GM21526 (cell line): ENCODE results near the gene C10orf88.

Source experiments
- ATAC-seq: cut with Tn5 transposase; IDR thresholded peaks from one replicate; pipeline ENCODE4 v1.9.1; 2021; ENCODE audit warnings: moderate library complexity; ENCODE audit not compliant: unreplicated experiment, low FRiP score

Gene C10orf88, protein sequence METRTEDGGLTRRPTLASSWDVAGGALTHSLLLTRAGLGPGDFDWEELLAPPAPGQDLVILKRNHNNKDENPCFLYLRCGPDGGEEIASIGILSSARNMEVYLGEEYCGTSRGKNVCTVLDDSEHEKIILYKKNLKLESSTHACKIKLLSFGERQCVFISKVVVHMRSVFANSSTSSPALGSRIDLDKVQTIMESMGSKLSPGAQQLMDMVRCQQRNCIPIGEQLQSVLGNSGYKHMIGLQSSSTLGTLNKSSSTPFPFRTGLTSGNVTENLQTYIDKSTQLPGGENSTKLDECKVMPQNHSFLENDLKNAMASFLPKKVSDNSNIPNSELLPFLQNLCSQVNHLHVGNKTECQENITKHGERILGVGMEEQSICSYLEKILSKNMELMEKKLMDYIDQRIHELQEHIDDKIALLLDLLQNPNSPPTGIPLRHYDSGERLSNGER

DNA sequence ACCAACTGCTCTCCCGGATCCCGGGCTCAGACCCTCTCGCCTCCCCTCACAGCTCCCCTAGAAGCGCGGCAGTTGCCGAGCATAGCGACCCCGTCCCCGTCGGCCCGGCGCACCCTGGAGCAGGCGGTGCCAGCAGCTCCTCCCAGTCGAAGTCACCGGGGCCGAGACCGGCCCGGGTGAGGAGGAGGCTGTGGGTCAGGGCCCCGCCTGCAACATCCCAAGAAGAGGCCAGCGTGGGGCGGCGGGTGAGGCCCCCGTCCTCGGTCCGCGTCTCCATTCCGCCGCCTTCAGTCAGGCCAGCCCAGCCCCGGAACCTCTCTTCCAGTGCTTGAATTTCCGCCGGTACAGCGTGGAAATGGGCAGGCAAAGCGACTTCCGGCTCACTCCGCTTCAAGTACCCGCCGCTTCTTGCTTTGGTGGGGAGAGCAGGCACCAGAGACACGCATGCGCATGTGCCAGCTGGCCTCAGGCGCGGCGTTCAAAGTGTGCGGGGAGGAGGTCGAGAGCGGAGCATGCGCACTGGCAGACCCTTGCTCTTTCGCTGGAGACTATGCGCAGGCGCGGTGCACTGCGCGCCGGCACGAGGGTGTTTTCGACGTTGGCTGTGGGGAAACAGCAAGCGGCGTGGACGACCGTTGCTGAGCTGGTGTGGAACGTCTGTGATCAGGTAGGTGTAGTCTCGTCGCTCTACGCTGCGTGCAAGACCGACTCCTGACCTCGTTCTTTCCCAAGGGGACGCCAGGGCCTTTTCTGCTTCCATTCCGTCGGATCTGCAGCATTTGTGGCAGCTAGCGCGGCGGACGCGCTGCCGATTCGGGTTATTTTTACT lies at the start of gene C10orf88:
TSS of gene C10orf88 (minus strand) at position 326 of the 829 bp plus-strand sequence. CDS start at position 277, 49 bp downstream.
- peak; percentile 97 for ATAC-seq

DNA sequence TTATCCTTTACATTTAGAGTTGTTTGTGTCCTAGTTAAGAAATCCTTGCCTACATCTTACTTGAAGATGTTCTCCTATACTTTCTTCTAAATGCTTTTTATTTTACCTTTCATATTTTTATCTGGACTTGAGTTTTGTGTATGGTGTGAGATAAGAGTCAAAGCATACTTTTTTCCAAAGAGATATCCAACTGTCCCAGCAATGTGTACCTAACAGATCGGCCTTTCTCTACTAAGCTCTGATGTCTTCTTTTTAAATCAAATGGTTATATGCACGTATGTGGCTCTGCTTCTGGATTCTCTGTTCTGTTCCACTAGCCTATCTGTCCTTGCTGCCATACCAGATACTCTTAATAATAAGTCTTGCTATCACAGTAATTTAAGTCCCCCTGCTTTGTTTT lies 47.3 kb upstream of the C10orf88 start:
- no peak for ATAC-seq

DNA sequence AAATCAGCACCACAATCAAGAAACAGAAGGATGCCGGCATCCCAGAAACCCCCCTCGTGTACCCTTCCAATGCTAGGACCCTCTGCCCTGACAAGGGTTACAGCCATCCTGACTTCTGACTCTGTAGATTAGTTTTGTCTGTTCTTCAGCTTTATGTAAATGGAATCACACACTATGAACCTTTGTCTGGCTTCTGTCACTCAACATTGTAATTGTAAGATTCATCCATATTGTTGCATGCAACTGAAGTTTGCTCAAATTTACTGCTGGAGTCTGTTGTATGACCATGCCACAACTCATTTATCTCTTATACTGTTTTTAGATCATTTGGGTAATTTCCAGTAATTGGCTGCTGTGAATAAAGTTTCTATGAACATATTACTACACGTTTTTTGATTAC lies 46.1 kb upstream of the C10orf88 start:
- no peak for ATAC-seq

DNA sequence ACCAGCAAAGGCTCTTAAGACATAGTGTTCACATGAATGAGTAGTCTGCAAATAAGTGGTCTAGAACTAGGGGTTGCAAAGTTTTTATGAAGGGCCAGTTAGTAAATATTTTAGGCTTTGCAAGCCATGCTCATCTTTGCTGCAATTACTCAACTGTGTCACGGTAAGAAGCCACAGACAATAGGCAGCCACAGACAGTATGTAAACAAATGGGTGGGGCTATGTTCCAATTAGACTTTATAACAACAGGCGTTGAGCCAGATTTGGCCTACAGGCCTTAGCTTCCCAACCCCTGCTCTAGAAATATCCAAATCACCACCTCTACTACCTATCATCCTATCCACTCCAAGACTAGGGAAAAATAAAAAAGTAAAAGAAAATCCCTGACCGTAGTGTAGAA lies 45.3 kb upstream of the C10orf88 start:
- no peak for ATAC-seq

DNA sequence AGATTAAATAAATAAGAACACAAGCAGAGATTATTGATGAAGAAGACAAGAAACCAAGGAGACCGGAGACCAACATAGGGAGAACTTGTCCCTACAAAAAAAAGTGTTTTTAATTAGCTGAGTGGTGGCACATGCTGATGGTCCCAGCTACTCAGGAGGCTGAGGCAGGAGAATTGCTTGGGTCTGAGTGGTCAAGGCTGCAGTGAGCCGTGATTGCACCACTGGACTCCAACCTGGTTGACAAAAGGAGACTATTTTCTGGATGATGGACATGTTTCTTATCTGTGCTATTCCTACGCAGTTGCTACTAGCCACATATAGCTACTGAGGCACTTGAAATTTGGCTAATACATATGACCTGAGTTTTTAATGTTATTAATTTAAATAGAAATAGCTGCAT lies 44.9 kb upstream of the C10orf88 start:
- ATAC-seq, result no peak

DNA sequence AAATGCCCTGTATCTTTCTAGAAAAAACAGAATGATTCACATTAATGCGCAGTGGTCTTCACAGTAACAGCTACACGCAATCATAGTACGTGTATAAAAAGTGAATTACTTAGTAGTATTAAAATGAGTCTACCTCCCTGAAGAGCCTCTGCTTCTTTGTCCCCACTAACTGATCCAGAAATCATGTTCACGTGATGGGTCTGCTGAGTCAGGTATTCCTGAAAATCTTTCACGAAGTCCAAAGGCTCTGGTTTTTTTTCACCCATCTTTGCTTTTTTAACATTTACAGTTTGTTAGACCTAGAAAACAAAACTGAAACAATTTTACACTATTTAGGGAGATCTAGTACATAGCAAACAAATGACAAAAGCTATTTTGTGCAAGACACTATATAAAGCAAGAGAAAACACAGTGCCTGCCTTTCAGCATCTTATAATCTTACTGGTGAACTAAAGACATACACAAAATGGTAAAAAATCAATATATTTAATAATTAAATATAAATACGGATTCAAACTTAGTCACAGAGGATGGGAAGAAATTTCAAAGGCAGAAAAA lies 44.4 kb upstream of the C10orf88 start:
- no peak for ATAC-seq

DNA sequence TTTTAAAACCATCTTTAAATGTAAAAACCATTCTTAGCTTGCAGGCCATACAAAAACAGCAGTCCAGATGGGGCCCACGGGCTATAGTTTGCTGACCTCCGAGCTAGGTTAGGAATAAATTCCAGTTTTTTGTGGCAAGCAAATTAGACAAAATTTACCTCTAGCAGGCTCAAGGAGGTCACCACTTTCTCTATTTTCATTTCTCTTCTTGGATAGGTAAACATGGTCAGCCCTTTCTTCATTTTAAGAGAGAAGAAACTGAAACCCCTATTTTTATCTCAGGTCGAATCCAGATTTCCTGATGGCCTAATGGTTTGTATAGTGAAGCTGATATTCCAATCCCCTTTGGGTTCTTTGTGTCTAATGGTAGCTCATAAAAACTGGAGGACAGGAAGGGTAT lies 43.8 kb upstream of the C10orf88 start:
- no peak for ATAC-seq

DNA sequence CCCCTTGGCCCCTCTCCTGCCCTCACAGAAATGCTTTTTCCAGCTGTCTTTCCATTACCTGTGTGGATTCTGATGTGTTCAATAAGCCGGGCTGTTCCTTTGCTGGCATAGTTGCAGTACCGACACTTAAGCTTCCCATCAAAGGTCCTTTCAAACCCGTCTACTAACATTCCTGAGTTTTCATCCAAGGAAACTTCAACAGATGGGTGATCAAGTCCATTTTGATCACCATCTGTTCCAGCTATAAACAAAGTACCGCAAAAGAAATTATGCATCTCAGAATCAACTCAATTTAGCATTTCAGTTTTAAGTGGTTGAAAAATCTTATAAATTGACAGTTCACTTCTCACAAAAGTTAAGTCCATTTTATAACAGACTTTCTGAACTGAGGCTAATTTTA lies 41.9 kb upstream of the C10orf88 start:
- no peak for ATAC-seq

DNA sequence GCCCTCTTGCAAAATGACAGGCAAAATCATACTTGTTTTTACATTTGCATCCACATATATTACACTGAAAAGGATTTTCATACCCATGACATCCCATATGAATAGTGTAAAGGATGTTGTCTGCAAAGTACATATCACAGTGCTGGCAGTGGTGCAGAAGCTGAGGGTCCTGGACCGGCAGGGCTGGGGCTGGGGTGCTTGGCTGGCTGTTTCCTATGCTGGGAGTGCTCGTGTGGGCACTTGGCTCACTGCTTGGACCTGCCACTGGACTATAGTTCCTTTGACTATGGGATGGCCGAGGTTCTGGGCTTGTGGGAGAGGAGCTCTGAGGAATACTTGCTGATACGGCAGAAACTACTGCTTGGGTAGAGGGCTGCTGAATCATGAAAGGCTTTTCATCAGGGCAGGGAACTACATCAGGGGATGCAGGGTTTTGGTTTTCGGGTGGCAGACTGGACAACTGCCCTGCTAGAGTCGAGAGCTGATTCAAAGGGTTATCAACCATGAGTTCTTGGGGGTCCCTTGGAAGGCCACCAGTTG lies 39.8 kb upstream of the C10orf88 start:
- no peak for ATAC-seq

DNA sequence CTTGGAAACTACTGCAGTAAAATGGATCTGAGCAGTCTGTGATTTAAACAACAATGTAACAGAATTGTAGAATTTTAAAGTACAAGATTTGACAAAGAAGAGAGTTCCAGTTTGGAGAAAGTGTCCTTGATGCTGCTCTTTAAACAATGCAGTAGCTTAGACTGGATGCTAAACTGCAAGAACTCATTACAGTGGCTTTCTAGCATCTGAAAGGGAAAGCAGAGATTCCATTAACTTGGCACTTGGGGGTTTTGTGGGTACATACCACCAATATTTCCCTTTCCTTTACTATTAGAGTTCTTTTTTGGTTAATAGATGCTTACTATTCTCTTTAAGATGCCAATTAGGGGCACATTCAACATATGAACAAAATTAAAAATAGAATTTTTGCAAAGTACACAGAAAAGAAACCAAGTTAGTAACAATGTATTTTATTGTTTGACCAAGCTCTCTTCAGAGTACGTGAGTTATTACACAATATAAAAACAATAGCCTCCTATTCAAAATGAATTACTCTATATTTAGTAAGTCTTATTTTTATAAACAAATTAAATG lies 38.1 kb upstream of the C10orf88 start:
- ATAC-seq, result no peak

DNA sequence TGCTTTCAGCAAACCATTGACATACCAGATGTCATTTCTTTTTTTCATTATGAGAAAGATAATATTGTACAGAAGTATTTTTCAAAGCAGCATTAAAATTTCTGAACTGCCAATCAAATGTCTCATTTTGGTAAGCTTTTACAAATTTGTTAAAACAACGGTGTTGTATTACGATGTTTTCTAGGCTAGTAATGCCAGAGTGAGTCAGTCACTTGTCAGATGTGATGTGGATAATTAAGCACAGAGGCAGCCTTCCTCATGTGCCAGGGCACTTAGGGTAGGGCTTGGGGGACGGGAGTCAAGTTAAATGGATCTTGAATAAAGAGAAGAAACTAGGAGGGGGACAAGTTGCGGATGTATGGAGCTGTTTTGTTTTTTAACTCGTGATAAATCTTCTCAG lies 36.3 kb upstream of the C10orf88 start:
- no peak for ATAC-seq

DNA sequence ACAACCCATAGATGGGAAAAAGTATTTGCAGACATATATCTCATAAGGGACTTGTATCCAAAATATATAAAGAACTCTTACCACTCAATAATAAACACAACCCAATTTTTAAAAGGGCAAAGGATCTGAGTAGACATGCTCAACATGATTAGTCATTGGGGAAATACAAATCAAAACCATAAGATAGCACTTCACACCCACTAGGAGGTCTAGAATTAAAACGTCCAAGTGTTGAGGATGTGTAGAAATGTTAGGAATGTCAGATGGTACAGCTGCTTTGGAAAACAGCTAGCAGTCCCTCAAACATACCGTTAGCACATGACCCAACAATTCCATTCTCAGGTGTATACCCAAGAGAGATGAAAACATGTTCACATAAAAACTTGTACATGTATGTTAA lies 34.5 kb upstream of the C10orf88 start:
- no peak for ATAC-seq

DNA sequence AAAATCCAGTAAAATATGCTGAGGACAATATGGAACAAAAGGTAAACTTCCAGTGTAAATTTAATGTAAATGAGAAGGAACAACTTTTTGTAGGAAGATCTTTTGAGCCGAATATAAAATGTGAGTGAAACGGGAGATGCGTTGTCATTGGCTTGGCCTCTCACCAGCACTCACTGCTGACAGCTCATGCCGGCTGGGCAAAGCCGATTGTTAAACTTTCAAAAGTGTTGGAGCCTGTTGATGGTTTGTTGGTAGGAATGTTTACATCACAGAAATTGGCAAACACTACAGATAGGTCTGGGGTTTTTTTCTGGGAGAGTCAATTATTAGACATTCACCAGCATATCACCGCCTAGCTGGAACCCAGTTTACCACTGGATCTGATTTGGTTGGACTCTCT lies 32.3 kb upstream of the C10orf88 start:
- ATAC-seq, result no peak

DNA sequence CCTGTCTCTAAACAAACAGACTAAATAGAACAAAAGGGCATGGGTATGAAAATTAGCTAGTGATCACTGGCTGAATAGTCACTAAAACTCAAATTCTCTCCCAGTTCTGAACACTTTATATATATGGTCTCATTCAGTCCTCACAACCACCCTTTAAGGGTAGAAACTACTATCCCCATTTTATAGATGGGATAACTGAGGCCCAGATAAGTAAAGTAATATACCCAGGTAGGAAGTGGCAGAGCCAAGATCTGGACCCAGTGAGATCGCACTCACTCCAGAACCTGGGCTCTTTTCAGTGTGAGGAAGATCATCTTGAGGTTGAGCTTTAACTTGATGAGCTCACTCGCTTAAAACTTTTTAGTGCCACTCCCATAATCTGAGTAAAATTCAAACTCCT lies 30.7 kb upstream of the C10orf88 start:
- no peak for ATAC-seq

DNA sequence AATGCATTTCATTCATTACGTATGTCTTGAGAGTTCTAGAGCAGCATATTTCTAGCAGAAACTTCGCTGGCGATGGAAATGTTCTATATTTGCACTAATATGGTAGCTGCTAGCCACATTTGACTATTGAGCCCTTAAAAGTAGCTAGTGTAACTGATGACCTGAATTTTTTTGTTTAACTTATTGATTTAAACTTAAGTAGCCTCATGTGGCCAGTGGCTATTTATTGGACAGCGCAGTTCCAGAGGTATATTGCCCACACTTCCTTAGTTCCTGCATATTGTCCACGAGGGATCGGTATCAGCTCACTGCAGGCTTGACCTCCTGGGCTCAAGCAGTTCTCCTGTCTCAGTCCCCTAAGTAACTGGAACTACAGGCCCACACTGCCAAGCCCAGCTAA lies 29.9 kb upstream of the C10orf88 start:
- ATAC-seq, result no peak

DNA sequence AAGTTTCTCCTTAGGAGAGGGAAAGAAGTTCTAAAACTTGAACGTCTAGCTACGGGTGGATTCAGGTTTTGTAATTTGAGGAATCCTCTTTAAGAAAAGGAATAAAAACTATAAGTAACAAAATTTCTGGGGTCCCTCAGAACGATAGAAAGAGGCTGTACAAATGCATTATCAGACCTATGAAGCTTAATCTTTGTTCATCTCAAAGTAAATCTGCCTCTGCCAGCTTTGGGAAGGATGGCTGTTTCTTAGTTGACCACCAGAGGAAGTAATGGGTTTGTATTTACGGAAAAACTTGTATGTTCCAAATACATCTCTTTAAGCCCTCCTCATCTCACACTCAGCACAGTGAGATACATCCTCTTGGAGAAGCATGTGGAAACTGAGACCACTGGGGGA lies 27.0 kb upstream of the C10orf88 start:
- no peak for ATAC-seq

DNA sequence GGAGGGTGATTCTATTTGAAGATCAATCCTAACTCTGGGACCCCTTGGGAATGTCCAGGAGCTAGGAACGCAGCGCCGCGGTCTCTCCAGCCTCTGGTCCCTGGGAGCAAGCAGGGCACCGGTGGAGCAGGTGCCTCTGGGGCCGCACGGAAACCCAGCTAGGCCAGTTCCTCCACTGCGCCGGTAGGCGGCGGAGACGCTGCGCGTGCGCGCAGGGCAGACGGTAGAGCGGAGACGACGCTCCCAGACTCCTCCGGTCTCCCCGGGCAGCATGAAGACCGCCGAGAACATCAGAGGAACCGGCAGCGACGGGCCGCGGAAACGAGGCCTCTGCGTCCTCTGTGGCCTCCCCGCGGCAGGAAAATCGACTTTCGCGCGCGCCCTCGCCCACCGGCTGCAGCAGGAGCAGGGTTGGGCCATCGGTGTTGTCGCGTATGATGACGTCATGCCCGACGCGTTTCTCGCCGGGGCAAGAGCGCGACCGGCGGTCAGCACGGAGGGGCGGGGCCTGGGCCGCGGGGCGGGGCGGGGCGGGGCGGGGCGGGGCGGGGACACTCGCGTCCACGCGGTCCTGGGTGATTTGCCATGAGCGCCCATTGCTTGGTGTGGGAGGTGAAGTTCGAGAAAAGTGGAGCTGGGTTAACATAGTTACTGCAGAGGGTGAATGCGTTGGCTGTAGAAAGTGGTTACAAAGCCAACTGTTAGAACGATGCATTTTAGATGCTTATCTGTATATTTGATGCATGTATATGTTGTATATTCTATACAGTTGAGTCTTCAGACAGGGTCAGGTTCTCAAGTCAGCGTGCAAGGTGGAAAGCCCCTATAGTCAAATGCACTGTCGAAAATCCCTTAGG lies 26.4 kb upstream of the C10orf88 start, which contains the start of gene PSTK:
TSS of gene PSTK (plus strand) at position 193 of the 857 bp plus-strand sequence. CDS start at position 272, 79 bp downstream.
- peak; percentile 96 for ATAC-seq

DNA sequence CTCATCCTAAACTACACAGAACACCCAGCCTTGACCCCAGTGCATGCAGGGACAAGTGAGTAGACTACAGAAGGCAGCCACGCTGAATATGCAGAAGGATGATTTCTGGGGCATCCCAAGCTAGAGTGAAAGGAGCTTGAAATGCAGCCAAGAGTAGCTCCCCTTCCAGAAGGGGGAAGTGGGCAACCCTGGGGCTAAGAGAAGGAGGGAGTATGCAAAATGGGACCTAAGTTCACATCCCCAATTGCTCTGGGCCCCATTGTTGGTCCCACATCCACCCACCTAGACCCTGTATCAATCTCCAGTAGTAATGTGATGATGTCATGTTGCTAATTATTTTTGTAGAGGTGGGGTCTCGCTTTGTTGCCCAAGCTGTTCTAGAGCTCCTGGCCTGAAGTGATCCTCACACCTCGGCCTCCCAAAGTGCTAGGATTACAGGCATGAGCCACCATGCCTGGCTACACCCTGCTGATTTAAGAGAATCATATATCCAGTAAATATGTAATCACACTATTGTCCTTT lies 20.6 kb upstream of the C10orf88 start:
- ATAC-seq, result no peak

DNA sequence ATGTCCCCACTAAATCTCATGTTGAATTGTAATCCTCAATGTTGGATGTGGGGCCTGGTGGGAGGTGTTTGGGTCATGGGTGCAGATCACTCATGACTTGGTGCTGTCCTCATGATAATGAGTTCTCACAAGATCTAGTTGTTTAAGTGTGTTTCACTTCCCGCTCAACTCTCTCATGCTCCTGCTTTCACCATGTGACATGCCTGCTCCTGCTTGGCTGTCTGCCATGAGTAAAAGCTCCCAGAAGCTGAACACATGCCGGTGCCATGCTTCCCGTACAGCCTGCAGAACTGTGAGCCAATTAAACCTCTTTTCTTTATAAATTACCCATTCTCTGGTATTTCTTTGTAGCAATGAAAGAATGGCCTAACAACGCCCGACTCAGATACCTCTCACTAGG lies 20.0 kb upstream of the C10orf88 start:
- no peak for ATAC-seq

DNA sequence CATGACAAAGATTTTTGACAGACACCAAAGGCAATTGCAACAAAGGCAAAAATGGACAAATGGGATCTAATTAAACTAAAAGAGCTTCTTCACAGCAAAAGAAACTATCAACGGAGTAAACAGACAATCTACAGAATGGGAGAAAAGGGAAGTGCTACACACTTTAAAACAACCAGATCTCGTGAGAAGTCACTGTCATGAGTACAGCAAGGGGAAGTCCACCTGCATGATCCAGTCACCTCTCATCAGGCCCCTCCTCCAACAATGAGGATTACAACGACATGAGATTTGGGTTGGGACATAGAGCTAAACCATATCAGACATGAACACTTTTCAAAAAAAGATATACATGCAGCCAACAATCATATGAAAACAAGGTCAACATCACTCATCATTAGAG lies 14.7 kb upstream of the C10orf88 start:
- ATAC-seq, result no peak
